Frontal cortex (tissue), 1 donor: ENCODE measurements around the gene MND1. TPM values are rescaled to one million over a fixed set of nuclear protein-coding genes. Genes with fewer than 3 reads are reported as not detected.

Experiments used
- small RNA-seq: library from RNA; depleted of rRNA; stranded (forward); fragments of <200 nt; gene quantifications from one replicate; pipeline ENCODE3, GENCODE V24; 2014
- total RNA-seq: library from RNA; depleted of rRNA; stranded (reverse); fragments of >200 nt; gene quantifications from one replicate; pipeline ENCODE4 v1.2.3, GENCODE V29; 2014

Gene MND1
- total RNA-seq, 1 donor from 2014 or later, result 3.7 TPM

Small RNA genes within 50 kb of the gene (small RNA-seq; reads per million reads assigned to genes)
- gene RN7SL419P, result not detected

Other genes starting within 250 kb of the MND1 start
- 1,036 TPM for gene TRIM2, start 140.2 kb upstream of the MND1 start, total RNA-seq
- gene TMEM131L, start 121.7 kb downstream of the MND1 start, total RNA-seq, result 42.4 TPM